H7 (cell line): ENCODE data around the gene ATPAF1. TPM values are rescaled to one million over a fixed set of nuclear protein-coding genes. Genes with fewer than 3 reads are reported as not detected.

ENCODE experiments used
- DNase-seq: peaks from one replicate; pipeline ENCODE4 v3.0.0; 2012
- H3K27me3 ChIP-seq: 2 replicates; pipeline ENCODE4 v1.6.0; 2011; ENCODE audit warnings: mild to moderate bottlenecking, low read length; ENCODE audit not compliant: control insufficient read depth, insufficient read depth
- H3K36me3 ChIP-seq: replicated peaks from 2 replicates; pipeline ENCODE4 v1.5.1; 2011; ENCODE audit warnings: low read length; ENCODE audit not compliant: control insufficient read depth, insufficient read depth
- H3K4me3 ChIP-seq: 2 replicates; pipeline ENCODE4 v1.5.1; 2011; ENCODE audit warnings: low read depth, mild to moderate bottlenecking, control low read depth, low read length, moderate library complexity; ENCODE audit not compliant: insufficient read depth
- total RNA-seq: library from RNA; depleted of rRNA; stranded (reverse); fragments of >200 nt; shearing (Covaris generic); gene quantifications from 2 replicates; pipeline ENCODE4 v1.2.3, GENCODE V29; 2014

The ATPAF1 gene
- total RNA-seq, 1 experiment from 2014 or later, result 105 TPM

DNA sequence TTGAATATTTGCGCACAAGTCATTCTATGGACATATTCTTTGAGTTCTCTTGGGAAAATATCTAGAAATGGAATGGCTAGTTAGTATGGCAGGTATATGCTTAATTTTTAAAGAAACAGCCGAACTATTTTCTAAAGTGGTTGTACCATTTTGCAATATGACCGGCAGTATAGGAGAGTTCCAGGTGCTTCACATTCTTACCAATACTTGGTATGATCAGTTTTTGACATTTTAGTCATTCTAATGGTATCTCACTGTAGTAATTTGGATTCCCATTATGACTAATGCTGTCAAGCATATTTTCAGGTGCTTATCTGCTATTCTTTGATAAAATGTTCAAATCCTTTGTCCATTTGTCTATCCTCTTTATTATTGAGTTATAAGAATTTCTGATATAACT lies 20.6 kb downstream of the ATPAF1 start:
- Histone ChIP-seq H3K4me3 (no peak overlapping the region), H3K36me3 (peaks cover 2% of the 10 kb centered on the region), H3K27me3 (no peaks in the 10 kb centered on the region)
- no peak for DNase-seq

DNA sequence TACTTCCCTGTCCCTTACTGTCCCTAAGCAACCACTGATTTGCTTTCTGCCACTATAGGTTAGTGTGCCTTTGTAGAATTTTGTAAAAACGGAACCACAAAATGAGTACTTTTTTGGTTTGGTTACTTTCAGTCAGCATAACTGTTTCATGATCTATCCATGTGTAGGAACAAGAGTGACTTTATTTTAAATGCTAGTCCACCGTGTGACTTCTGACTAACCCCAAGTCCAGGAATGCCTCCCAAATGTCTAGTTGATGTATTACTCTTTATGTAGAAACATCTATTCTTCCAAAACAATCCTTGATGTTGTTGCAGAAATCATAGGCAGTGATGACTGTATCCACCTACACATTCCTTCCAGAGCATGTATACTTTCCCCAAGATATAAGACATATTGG lies 21.3 kb downstream of the ATPAF1 start:
- Histone ChIP-seq H3K4me3 (no peak overlapping the region), H3K36me3 (peaks cover 2% of the 10 kb centered on the region), H3K27me3 (no peaks in the 10 kb centered on the region)
- no peak for DNase-seq

DNA sequence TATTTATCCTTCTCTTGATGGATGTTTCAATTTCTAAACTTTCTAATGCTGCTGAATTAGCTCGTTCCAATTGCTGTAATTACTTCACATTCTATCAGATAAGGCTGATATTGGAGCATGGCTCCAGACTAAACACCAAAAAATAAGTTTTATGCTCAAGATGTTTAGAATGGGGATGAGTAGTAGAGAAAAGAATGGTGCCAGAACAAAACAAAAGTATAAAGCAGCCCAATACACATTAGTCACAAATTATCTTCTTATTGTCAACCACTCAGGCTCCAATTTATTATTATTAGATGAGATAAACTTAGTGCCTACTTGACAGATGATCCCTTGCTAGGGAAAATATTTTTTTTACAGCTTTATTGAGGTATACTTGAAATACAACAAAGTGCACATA lies 21.8 kb downstream of the ATPAF1 start:
- no peak for DNase-seq
- Histone ChIP-seq H3K27me3 (no peaks in the 10 kb centered on the region), H3K4me3 (no peak overlapping the region), H3K36me3 (peaks cover 2% of the 10 kb centered on the region)

DNA sequence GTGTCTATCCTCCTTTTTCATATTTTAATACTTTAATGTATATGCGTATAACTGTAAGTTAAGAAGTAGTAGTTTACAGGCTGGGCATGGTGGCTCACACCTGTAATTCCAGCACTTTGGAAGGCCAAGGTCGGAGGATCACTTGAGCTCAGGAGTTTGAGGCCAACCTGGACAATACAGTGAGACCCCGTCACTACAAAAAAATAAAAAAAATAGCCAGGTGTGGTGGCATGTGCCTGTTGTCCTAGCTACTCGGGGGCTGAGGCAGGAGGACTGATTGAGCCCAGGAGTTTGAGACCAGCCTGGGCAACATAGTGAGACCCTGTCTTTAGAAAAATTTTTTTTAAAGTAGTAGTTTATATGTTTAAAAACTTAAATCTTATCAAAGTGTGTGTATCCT lies 22.3 kb downstream of the ATPAF1 start:
- DNase-seq, result no peak
- Histone ChIP-seq H3K36me3 (peaks cover 2% of the 10 kb centered on the region), H3K4me3 (no peak overlapping the region), H3K27me3 (no peaks in the 10 kb centered on the region)

DNA sequence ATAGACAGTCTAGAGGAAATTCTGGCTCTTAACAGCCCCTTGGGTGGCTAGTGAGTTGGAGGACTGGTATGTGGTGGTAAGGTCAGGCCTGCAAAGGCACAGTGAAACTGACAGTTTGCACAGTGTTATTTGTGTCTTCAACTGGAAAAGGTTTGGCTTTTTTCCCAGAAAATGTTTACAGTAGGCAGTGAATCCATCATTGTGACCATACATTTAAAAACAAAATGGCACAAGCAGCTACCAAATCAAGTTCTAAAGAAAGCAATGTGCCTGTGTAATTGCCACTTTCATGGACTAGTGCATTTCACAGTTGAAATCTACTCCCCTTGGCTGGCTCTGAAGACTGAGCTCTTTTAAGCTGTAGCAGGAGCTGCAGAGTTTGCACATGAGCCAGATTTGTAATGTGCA lies 24.8 kb downstream of the ATPAF1 start:
- H3K4me3 ChIP-seq, result no peak overlapping the region
- DNase-seq, result no peak
- H3K27me3 ChIP-seq, result no peaks in the 10 kb centered on the region
- peaks cover 1% of the 10 kb centered on the region for H3K36me3 ChIP-seq

DNA sequence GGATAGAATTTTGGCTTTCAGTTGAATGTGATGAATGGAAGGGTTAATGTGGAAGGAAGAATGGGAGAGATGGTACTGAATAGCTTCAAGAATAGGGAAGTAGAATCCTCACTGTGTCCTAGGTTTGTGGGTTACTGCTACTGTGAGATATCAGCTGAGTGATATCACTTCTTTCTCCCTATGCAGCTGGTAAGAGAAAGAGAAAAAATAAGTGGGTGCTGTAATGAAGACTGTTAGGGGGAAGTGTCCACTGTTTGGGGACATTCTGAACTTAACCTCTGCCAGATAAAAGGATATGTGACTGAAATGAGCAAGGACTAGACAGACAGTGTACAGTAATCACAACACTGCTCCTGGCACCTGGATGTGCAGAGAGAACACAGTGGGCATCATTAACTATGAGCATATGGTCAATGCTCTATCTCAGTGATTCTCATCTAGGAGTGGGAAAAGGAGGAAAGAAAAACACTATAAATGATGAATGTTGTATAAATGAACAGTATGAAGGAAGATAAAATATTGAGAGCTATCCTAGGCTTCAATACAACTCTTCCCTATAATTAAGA lies 26.0 kb downstream of the ATPAF1 start:
- Histone ChIP-seq H3K36me3 (peaks cover 3% of the 10 kb centered on the region), H3K4me3 (no peak overlapping the region), H3K27me3 (no peaks in the 10 kb centered on the region)
- no peak for DNase-seq

DNA sequence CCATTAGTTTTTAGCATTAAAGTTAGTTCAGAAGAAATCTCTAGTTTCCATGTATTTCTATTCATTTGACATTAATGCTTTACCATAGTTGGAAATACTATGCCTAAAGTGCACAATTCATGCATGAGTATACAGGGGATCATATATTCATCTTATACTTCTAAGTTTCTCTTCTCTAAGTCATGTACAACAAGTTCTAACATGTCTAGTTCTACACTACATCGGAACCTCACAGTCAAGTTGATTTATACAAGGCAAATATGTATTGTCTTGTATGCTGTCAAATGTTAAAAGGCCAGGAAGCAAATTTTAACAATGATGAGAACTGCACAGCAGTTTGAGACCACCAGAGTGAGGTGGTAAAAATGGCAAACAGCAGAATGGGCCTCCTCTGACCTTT lies 28.6 kb downstream of the ATPAF1 start:
- Histone ChIP-seq H3K27me3 (no peaks in the 10 kb centered on the region), H3K4me3 (no peak overlapping the region), H3K36me3 (peaks cover 13% of the 10 kb centered on the region)
- no peak for DNase-seq

DNA sequence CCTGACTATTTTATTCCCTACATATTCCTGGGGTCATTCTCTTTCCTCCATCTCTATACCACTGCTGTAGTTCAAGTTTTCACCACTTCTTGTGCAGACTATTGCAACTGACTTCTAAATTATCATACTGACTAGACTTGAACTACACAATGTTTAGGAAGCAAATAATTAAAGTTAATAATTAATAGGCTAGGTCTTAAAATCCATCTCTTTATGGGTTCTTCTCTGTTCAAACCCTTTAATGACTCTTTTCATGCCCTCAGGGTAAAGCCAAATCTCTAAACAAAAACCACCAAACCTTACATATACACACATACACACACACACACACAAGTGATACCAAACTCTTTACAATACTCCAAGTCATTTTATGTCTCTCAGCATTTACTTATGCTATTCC lies 29.2 kb downstream of the ATPAF1 start:
- peaks cover 13% of the 10 kb centered on the region for H3K36me3 ChIP-seq
- no peaks in the 10 kb centered on the region for H3K27me3 ChIP-seq
- H3K4me3 ChIP-seq, result no peak overlapping the region
- DNase-seq, result no peak

DNA sequence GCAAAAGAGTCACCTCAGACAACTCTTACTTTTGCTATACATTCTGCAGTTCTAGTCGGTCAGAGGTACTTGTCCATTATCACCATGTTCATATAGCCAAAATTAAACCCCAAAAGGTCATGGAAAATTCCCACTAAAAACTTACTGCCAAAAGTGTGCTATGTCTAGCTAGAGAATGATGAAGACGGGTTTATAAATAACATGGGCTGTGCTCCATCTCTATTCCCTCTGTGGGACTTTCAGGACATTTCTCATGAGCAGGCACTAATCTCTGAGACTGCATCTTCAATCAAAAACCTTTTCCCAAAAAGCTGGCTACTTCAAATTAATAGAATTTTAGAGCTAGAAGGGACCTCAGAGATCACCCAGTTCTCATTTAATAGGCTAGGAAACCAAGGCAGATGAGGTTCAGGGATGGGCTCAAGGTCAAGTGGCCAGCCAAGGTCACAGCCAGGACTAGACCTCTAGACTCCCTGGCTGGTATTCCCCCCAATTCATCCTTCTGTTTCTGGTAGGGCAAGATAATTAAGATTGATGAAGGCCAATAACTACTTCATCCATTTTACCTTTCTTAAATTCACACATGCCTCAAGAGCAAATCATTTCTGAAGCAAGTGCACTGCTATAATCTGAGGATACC lies 30.6 kb downstream of the ATPAF1 start:
- no peak for DNase-seq
- peaks cover 12% of the 10 kb centered on the region for H3K36me3 ChIP-seq

DNA sequence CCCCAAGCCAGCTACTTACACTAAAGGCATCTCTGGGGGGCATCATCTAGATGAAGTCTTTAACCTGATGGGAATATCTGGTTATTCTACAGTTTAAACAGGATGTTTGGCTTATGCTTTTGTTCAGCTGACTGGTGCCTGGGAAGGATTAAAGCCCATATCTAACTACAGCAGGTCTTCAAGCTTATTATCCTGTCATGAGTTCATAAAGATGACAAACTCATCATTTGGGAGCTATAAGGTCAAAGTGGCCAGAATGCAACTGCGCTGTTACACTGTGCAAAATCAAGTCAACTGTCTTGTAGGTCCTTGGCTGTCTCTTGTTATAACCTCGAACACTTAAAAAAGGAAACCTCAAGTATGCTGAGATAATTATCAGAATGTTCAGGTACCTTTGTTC lies 33.0 kb downstream of the ATPAF1 start:
- DNase-seq, result no peak
- Histone ChIP-seq H3K27me3 (no peaks in the 10 kb centered on the region), H3K36me3 (peaks cover 15% of the 10 kb centered on the region), H3K4me3 (no peak overlapping the region)

More for the DNA sequence above, 30.6 kb downstream of the ATPAF1 start:
- H3K4me3 ChIP-seq, result no peak overlapping the region
- no peaks in the 10 kb centered on the region for H3K27me3 ChIP-seq

DNA sequence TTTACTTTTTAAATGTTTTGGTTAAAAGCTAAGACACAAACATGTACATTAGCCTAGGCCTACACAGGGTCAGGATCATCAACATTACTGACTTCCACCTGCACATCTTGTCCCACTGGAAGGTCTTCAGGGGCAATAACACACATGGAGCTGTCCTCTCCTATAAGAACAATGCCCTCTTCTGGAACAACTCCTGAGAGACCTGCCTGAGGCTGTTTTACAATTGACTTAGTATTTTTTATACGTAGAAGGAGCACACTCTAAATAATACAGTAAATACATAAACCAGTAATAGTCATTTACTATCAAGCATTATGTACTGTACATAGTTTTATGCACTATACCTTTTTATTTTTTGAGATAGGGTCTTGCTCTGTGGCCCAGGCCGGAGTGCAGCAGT lies 37.4 kb downstream of the ATPAF1 start:
- H3K4me3 ChIP-seq, result no peak overlapping the region
- no peak for DNase-seq

DNA sequence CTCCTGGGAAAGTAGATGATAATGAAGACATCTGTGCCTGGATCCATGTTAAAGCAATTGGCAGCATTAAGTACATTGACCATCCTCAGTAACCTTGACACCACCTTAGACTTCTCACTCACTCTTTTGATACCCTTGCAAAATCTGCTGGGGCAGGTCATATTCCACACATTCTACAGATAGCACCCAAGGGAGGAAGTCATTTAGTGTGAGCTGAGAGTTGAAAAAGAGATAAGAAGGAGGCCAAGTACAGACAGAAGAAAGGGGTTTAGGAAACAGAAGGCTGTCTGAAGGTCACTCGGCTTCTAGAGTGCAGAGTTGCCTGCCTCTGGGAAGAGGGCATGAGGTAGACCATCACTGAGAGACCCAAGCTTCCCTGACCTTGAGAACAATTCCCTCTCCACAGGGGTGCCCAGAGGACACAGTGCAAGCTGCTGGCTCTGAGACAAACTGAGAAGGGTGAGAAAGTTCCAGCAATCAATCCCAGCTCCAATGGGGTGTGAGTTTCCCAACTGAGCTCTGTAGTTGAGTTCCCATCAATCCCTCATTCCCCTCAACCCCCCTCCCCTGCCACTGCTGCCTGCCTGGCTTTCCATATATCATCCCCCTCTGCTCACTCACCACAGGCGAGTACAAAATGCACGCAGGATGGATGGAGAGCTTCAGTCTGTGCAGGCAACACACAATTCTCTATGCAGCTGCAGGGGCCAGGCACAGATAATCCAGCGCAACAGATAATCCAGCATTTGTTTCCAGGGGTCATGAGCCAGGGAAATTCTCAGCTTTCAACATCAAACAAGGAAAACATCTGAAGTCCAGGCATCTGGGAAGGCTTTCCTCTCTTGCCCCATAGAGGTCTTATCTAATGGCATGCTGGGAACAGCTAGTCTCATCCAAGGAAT lies 44.2 kb downstream of the ATPAF1 start:
- no peak overlapping the region for H3K4me3 ChIP-seq
- peaks cover 2% of the 10 kb centered on the region; the same call in 1 of the 2 replicates for H3K27me3 ChIP-seq
- H3K36me3 ChIP-seq, result no peaks in the 10 kb centered on the region
- DNase-seq, result no peak

More for the DNA sequence above, 37.4 kb downstream of the ATPAF1 start:
- H3K36me3 ChIP-seq, result peaks cover 12% of the 10 kb centered on the region
- no peaks in the 10 kb centered on the region for H3K27me3 ChIP-seq

DNA sequence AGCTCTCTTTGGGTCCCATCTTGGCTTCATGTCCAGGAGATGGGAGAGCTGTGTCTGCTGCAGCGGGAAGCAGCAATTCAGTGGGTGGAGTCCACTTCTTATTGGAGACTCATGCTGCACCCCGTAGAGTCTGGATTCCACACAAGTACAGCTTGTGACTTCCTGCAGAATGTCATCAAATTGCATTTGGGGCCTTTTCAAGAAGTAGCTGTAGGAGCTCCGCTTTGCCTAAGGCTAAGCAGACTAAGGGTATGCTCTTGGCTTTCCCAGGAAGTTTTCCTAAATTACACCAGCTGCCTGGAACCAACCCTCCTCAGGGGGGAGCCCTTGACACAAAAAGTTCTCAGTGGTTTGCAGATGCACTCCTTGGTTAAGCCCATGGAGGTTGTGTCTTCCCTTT lies 45.8 kb downstream of the ATPAF1 start:
- DNase-seq, result peak; percentile 73
- no peak overlapping the region for H3K4me3 ChIP-seq
- no peaks in the 10 kb centered on the region for H3K36me3 ChIP-seq
- peaks cover 9% of the 10 kb centered on the region for H3K27me3 ChIP-seq

DNA sequence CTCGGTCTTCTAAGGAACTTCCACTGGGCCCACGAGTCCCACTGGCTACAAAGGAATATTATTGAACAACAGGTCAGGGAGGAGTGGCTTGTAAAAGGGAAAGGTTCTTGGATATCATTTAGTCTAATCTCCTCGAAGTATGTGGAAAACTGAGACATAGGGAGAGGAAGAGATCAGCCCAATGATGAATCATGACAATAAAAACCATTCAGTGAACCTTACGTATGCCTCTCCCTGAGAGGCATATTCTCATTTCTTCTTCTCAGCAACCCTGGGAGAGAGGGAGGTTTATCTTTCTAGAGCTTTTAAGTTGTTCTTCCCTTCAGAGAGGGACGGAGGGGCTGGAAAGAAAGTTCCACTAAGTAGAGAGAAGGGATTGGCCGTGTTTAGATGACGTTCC lies 46.2 kb downstream of the ATPAF1 start:
- no peak for DNase-seq
- no peaks in the 10 kb centered on the region for H3K36me3 ChIP-seq
- peaks cover 13% of the 10 kb centered on the region for H3K27me3 ChIP-seq
- H3K4me3 ChIP-seq, result no peak overlapping the region
